Duodenal mucosa (tissue), 2 donors: Measurements from ENCODE around the gene SLC25A13.

Experiments used
- H3K27ac ChIP-seq: one replicate; pipeline ENCODE4 v1.7.0; 2013; ENCODE audit warnings: low read depth, low read length
- H3K27me3 ChIP-seq, 2 donors: one replicate each; pipeline ENCODE4 v1.7.0; 2013; ENCODE audit warnings: low read length in 2 of 2, control low read depth in 1 of 2; ENCODE audit not compliant: insufficient read depth in 2 of 2, control insufficient read depth in 1 of 2
- H3K36me3 ChIP-seq, 2 donors: one replicate each; pipeline ENCODE4 v1.7.0; 2013; ENCODE audit warnings: low read length in 2 of 2, control low read depth in 1 of 2; ENCODE audit not compliant: insufficient read depth in 2 of 2, control insufficient read depth in 1 of 2
- H3K4me1 ChIP-seq, 2 donors: one replicate each; pipeline ENCODE4 v1.7.0; 2013; ENCODE audit warnings: low read length in 2 of 2, control low read depth in 1 of 2; ENCODE audit not compliant: insufficient read depth in 2 of 2, control insufficient read depth in 1 of 2
- H3K4me3 ChIP-seq, 2 donors: one replicate each; pipeline ENCODE4 v1.7.0; 2013; ENCODE audit warnings: low read length in 2 of 2, low read depth in 1 of 2
- H3K9ac ChIP-seq, 2 donors: one replicate each; pipeline ENCODE4 v1.7.0; 2013; ENCODE audit warnings: low read length in 2 of 2, low read depth in 1 of 2
- H3K9me3 ChIP-seq, 2 donors: one replicate each; pipeline ENCODE4 v1.7.0; 2013; ENCODE audit warnings: low read length in 2 of 2, control low read depth in 1 of 2; ENCODE audit not compliant: control insufficient read depth in 1 of 2

Gene SLC25A13

DNA sequence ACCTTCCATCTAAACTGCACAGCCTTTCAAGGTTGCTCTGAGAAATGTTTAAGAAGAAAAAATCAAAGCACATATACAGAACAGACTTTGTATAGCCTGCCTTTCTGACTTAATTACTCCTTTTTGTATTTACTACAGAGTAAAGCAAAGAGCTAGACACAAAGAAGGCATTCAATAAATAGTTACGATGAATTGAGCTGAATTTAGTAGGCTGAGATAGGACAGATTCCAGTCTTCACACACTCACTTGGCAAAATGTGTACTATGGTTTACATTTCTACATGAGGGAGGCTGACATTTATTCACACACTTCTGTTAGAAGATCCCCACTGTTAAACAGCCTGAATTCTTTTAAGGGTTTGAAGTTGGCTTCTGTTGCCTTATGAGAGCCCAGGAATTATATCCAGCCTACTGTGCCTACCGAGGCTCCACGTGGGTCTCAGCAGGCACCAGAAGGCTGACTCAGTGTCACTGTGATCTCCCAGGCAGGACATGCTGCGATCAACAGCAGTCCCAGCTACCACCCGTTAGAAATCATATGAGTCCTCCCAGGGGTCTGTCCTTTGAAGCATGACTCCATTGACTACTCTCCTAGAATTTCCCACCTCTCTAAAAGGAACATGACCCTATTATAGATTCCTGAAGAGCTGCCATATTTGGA, 24.5 kb upstream of the SLC25A13 start:
- Histone ChIP-seq H3K36me3 (no peaks in the 10 kb centered on the region), H3K27me3 (no peaks in the 10 kb centered on the region), H3K9me3 (peaks cover 0 to 7% of the 10 kb centered on the region in 2 donors), H3K4me1 (peaks cover 12 to 17% of the 10 kb centered on the region in 2 donors), H3K4me3 (no peak overlapping the region), H3K27ac (no peak overlapping the region), H3K9ac (no peak overlapping the region)

DNA sequence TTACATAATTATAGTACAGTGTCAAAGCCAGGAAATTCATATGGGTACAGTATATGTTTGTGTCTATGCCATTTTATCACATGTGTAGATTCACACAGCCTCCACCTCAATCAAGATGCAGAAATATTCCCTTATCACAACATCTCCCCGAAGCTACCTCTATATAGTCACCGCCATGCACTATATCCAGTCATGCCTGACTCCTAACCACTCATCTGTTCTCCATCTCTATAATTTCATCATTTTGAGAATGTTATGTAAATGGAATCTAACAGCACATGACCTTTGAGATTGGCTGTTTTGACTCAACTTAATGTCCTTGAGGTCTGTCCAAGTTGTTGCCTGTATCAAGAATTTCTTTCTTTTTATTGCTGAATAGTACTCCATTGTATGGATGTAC, 22.3 kb upstream of the SLC25A13 start:
- no peaks in the 10 kb centered on the region for H3K9me3 ChIP-seq
- H3K4me3 ChIP-seq = no peak overlapping the region

DNA sequence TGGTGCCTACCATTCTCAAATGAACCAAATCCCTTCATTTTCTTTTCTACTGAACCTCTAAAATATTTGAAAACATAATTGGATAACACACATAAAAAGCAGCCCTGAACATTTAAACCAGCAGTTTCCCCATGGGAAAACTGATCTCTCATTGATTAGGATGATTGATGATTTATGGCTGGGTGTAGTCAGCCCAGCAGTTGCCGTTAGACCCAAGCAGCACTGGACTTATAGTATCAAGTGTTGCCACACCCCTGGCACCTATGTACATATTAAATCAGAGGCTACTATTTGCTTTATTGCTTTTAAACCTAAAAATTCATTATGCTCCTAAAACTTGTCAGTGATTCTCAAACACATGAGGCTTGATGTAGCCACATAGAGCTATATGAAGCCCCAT, 20.2 kb upstream of the SLC25A13 start:
- no peak overlapping the region for H3K27ac ChIP-seq
- H3K9ac ChIP-seq = no peak overlapping the region
- H3K4me1 ChIP-seq = peaks cover 6 to 8% of the 10 kb centered on the region in 2 donors
- H3K4me3 ChIP-seq = no peak overlapping the region
- H3K36me3 ChIP-seq = no peaks in the 10 kb centered on the region
- H3K9me3 ChIP-seq = no peaks in the 10 kb centered on the region
- no peaks in the 10 kb centered on the region for H3K27me3 ChIP-seq

More for the DNA sequence above, 22.3 kb upstream of the SLC25A13 start:
- Histone ChIP-seq H3K27ac (no peak overlapping the region), H3K27me3 (no peaks in the 10 kb centered on the region), H3K9ac (no peak overlapping the region), H3K4me1 (peaks cover 8 to 9% of the 10 kb centered on the region in 2 donors), H3K36me3 (no peaks in the 10 kb centered on the region)

DNA sequence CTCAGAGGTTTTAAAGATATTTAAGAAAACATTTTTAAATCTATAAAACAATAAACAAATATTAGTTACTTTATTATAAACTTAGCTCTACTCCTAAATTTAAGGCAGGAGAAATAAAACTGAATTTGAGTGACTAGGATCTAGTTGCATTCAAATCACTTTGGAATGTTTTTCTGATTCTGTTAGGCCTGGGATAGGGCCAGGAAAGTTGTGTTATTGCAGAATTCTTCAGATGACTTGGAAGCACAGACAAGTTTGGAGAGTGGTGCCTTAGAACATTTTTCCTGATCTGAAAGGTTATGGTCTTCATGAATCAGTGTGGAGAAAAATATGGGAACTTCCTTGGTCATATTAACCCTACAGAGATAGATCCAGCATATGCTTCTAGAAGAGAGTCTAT, 15.6 kb upstream of the SLC25A13 start:
- no peak overlapping the region for H3K27ac ChIP-seq
- no peak overlapping the region for H3K4me3 ChIP-seq
- no peaks in the 10 kb centered on the region for H3K9me3 ChIP-seq
- H3K4me1 ChIP-seq = peaks cover 4 to 10% of the 10 kb centered on the region in 2 donors
- H3K36me3 ChIP-seq = no peaks in the 10 kb centered on the region
- H3K27me3 ChIP-seq = no peaks in the 10 kb centered on the region
- no peak overlapping the region for H3K9ac ChIP-seq

DNA sequence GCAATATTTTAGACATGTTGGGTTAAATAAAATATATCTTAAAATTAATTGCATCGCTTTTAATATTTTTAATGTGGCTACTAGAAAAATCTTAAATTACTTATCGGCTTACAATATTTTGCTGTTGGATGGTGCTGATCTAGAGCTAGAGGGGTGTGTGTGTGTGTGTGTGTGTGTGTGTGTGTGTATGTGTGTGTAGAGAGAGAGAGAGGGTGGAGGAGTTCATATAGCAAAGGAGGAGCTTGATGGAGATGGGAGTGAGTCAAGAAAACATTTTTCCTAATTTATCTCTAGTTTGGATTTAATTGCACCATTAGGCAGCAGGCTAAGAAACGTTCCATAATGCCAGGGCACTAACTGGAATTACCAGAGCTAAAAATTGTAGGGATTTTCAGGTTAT, 10.4 kb upstream of the SLC25A13 start:
- H3K4me1 ChIP-seq = peaks cover 16 to 39% of the 10 kb centered on the region in 2 donors
- H3K9ac ChIP-seq = no peak overlapping the region
- no peaks in the 10 kb centered on the region for H3K27me3 ChIP-seq
- no peaks in the 10 kb centered on the region for H3K9me3 ChIP-seq
- H3K27ac ChIP-seq = no peak overlapping the region
- H3K4me3 ChIP-seq = no peak overlapping the region
- no peaks in the 10 kb centered on the region for H3K36me3 ChIP-seq

DNA sequence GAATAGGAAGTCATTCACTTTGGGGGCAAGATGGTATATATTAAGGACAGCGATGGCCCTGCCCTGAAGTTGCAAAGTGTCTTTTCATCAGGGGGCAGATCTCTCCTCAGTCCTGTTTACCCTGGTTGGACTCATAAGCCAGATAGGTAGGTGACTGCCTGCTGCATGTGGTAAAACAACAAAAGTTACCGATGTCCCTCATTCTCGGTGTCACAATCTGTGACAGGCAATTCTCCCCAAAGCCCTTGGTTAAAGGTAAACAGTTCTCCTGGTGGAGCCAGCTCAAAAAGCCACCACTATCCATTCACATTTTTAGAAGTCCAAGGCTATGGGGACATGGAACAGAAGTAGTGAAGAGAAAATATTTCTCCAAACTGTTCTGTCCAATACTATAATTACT, 9.9 kb upstream of the SLC25A13 start:
- peaks cover 16 to 45% of the 10 kb centered on the region in 2 donors for H3K4me1 ChIP-seq
- no peak overlapping the region for H3K4me3 ChIP-seq
- no peaks in the 10 kb centered on the region for H3K27me3 ChIP-seq
- no peaks in the 10 kb centered on the region for H3K36me3 ChIP-seq
- no peak overlapping the region for H3K9ac ChIP-seq
- H3K9me3 ChIP-seq = no peaks in the 10 kb centered on the region
- H3K27ac ChIP-seq = no peak overlapping the region

DNA sequence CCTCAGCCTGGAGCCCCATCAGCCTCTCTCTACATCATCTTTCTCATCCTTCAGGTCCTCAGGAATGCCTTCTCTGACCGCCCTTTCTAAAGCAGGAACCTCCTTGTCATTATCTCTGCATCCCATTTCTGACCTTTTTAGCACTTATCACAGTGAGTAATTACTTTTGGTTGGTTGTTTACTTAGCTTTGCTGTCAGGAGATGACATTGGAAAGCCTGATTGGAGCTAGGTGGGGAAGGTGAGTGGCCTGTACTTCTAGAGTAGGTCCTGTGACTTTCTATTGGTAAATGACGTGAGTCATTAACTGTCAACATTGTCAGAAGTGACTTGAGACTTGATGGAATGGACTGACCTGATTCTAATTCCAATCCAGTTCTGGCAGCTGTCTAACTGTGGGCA, 9.3 kb upstream of the SLC25A13 start:
- no peak overlapping the region for H3K4me3 ChIP-seq
- no peaks in the 10 kb centered on the region for H3K36me3 ChIP-seq
- no peaks in the 10 kb centered on the region for H3K27me3 ChIP-seq
- no peak overlapping the region for H3K27ac ChIP-seq
- H3K9me3 ChIP-seq = no peaks in the 10 kb centered on the region
- no peak overlapping the region for H3K9ac ChIP-seq
- H3K4me1 ChIP-seq = peaks cover 16 to 42% of the 10 kb centered on the region in 2 donors

DNA sequence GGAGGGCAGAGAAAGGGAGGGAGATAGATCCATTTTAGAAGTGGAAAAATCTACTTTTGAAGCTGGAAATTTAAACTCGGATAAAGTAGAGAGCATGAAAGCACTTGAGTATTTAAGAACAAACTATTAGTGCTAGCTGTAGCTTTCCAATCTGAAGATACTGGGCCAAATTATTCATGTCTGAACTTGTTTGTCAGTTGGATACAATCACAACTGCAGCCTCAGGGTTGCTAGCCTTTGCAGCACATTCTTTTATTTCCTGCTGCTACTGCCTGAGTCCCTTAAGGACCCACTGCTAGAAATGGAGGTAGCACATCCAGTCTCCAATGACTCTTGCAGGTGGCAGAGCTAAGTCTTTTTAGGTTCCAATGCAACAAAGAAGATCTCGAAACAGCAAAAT, 8.3 kb upstream of the SLC25A13 start:
- H3K4me1 ChIP-seq = peaks cover 16 to 37% of the 10 kb centered on the region in 2 donors
- H3K27ac ChIP-seq = no peak overlapping the region
- H3K9me3 ChIP-seq = no peaks in the 10 kb centered on the region
- H3K36me3 ChIP-seq = no peaks in the 10 kb centered on the region
- H3K4me3 ChIP-seq = no peak overlapping the region
- no peaks in the 10 kb centered on the region for H3K27me3 ChIP-seq
- no peak overlapping the region for H3K9ac ChIP-seq

DNA sequence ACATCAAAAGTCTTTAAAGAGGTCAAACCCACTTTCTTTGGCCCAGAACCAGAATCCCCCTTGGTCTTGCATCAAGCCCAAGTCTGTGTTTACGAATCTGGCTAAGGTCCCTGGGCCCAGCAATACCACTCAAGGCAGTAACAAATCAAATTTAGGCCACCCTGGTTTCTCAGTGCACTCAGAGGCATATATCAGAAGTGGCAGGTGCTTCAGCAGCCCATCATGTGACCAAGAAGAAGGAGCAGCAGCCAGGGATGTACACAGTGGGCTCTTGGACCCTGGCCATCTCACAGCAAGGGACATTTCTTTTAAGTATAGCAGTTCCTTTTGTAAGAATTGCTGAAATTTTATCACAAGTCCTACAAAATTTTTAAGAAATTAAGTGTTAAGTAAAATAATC, 7.3 kb upstream of the SLC25A13 start:
- Histone ChIP-seq H3K4me3 (no peak overlapping the region), H3K9me3 (no peaks in the 10 kb centered on the region), H3K4me1 (peaks cover 16 to 37% of the 10 kb centered on the region in 2 donors), H3K9ac (no peak overlapping the region), H3K36me3 (no peaks in the 10 kb centered on the region), H3K27me3 (no peaks in the 10 kb centered on the region), H3K27ac (no peak overlapping the region)

DNA sequence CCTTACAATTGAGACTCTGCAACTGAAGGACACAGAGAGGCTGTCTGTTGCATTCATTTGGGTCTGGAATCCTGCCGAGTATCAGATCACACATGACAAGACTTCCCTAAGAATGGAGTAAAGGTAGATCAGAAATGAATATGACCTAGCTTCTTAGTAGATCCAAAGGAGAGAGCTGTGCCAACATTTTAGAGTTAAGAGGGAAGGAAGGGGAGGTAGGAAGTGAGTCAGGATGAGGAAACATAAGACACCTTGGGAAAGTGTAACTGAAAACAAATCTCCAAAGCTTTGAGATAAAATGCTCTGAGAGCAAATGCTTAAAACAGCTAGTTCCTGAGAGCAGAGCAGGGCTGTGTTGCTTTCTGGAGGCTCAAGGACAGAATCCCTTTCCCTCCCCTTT, 6.1 kb upstream of the SLC25A13 start:
- H3K27ac ChIP-seq = no peak overlapping the region
- no peaks in the 10 kb centered on the region for H3K9me3 ChIP-seq
- H3K36me3 ChIP-seq = no peaks in the 10 kb centered on the region
- H3K4me1 ChIP-seq = peaks cover 16 to 37% of the 10 kb centered on the region in 2 donors
- no peaks in the 10 kb centered on the region for H3K27me3 ChIP-seq
- H3K9ac ChIP-seq = no peak overlapping the region
- H3K4me3 ChIP-seq = peak overlapping the region in 1 of 2 donors; percentile 4
